K562 (cell line): ENCODE measurements around the gene IKBKG. TPM values are rescaled to one million over a fixed set of nuclear protein-coding genes. Genes with fewer than 3 reads are reported as not detected.
A peak's percentile ranks its signal among the peaks of the same experiment; 100 is the strongest.

ENCODE experiments used
- ATAC-seq: fragments of 200-7000 bp; cut with Tn5 transposase; 3 replicates; pipeline ENCODE4 v1.9.1; 2020; ENCODE audit warnings: moderate library complexity
- BruUV-seq: library from RNA; stranded (reverse); fragments of 400-500 nt; replicated peaks from 2 replicates; lab custom pipeline; 2021; lab: Mats Ljungman, UMichigan
- CTCF ChIA-PET: fragments of 300-600 bp; formaldehyde crosslinking; extraction: SDS; loops from one replicate; lab custom pipeline; 2021; ENCODE audit warnings: low intra/inter-chr PET ratio; lab: Yijun Ruan, JAX
- POLR2A ChIA-PET: fragments of 300-600, 350-650 bp; sonication (Branson Sonifier 250); formaldehyde crosslinking; extraction: SDS; loops from one replicate; lab custom pipeline; 2021; ENCODE audit warnings: antibody characterized with exemption, inconsistent platforms; lab: Yijun Ruan, JAX
- DNase-seq, 4 experiments: peaks; one replicate each; pipeline versions ENCODE4 v3.0.0 to v3.0.0-alpha.2; 2011 to 2018; ENCODE audit warnings: low spot score in 3 of 4, mixed read lengths in 3 of 4; ENCODE audit errors: extremely low read depth in 1 of 4
- FAIRE-seq: peaks from 2 replicates; lab custom pipeline; 2011; peaks lifted over from hg19 to GRCh38; lab: Jason Lieb, UNC
- H2AFZ ChIP-seq: 2 replicates; pipeline ENCODE4 v1.6.0; 2011; ENCODE audit warnings: low read depth, low read length, control low read depth, inconsistent platforms
- H3K27ac ChIP-seq: fragments of 200-600 bp; 3 replicates; pipeline ENCODE4 v1.8.0; 2011; ENCODE audit warnings: low read depth, mild to moderate bottlenecking, control low read depth, inconsistent platforms, low read length, moderate library complexity, mixed read lengths; ENCODE audit errors: extremely low read depth
- H3K27me3 ChIP-seq, 2 experiments: fragments of 300-600 bp in 1 of 2; 2 replicates in 1 of 2; 3 replicates in 1 of 2; pipeline versions ENCODE4 v1.6.0 to v1.8.0; 2011; ENCODE audit warnings: inconsistent platforms in 2 of 2, low read length in 2 of 2, mild to moderate bottlenecking in 1 of 2, mixed read lengths in 1 of 2, moderate library complexity in 1 of 2; ENCODE audit not compliant: control insufficient read depth in 2 of 2, insufficient read depth in 2 of 2
- H3K36me3 ChIP-seq: fragments of 300-600 bp; 3 replicates; pipeline ENCODE4 v1.8.0; 2011; ENCODE audit warnings: mild to moderate bottlenecking, low read length, inconsistent platforms; ENCODE audit not compliant: control insufficient read depth, insufficient read depth
- H3K4me1 ChIP-seq, 2 experiments: fragments of 200-600 bp in 1 of 2; replicated peaks in 1 of 2; 2 replicates in 1 of 2; 3 replicates in 1 of 2; pipeline versions ENCODE4 v1.5.1 to v1.8.0; 2011; ENCODE audit warnings: inconsistent platforms in 2 of 2, low read length in 2 of 2, mild to moderate bottlenecking in 1 of 2, mixed read lengths in 1 of 2, moderate library complexity in 1 of 2; ENCODE audit not compliant: control insufficient read depth in 2 of 2, insufficient read depth in 2 of 2
- H3K4me2 ChIP-seq: 2 replicates; pipeline ENCODE4 v1.6.1; 2011; ENCODE audit warnings: low read length, control low read depth, inconsistent platforms, mixed read lengths; ENCODE audit not compliant: insufficient read depth
- H3K4me3 ChIP-seq: fragments of 200-600 bp; sonication (generic), shearing (Covaris generic); 2 replicates; pipeline ENCODE4 v1.5.1; 2016; ENCODE audit warnings: control low read depth, inconsistent platforms
- H3K79me2 ChIP-seq: fragments of 200-600 bp; 3 replicates; pipeline ENCODE4 v1.8.0; 2011; ENCODE audit warnings: low read length, inconsistent platforms; ENCODE audit not compliant: control insufficient read depth, insufficient read depth
- H3K9ac ChIP-seq, 2 experiments: 2 replicates each; pipeline versions ENCODE4 v1.6.0 to v1.6.1; 2011; ENCODE audit warnings: low read depth in 2 of 2, low read length in 2 of 2, control low read depth in 1 of 2, inconsistent platforms in 1 of 2, mild to moderate bottlenecking in 1 of 2, mixed read lengths in 1 of 2; ENCODE audit not compliant: insufficient read depth in 1 of 2
- H3K9me1 ChIP-seq: one replicate; pipeline ENCODE4 v1.6.0; 2011; ENCODE audit warnings: inconsistent platforms, mild to moderate bottlenecking, low read length, moderate library complexity; ENCODE audit not compliant: control insufficient read depth, insufficient read depth
- H3K9me3 ChIP-seq: replicated peaks from 2 replicates; pipeline ENCODE4 v1.5.1; 2011; ENCODE audit warnings: low read depth, low read length, inconsistent platforms; ENCODE audit not compliant: control insufficient read depth, insufficient read depth
- H4K20me1 ChIP-seq: replicated peaks from 2 replicates; pipeline ENCODE4 v1.6.1; 2011; ENCODE audit warnings: low read length, inconsistent platforms, mixed read lengths; ENCODE audit not compliant: control insufficient read depth, insufficient read depth
- PHF20 ChIP-seq: fragments of 450-650 bp; IDR thresholded peaks from 2 replicates; pipeline ENCODE4 v1.6.1; 2018; ENCODE audit not compliant: partially characterized antibody
- POLR2G ChIP-seq: fragments of 200-400 bp; formaldehyde crosslinking; IDR thresholded peaks from 2 replicates; pipeline ENCODE4 v1.6.1; 2017; ENCODE audit warnings: low read depth, mild to moderate bottlenecking, antibody characterized with exemption, low read length, moderate library complexity
- WGBS: fragments of 100-300 bp; shearing (Covaris generic); methylation state at CpG from one replicate; pipeline ENCODE4 v1.1.6; 2016; ENCODE audit warnings: low coverage, mixed read lengths; ENCODE audit not compliant: insufficient coverage; ENCODE audit errors: missing lambda C conversion rate; 5-methylcytosine and 5-hydroxymethylcytosine counted together
- in situ Hi-C: fragments of 300-500 bp; cut with MboI; formaldehyde crosslinking; loops from 4 replicates; pipeline ENCODE4 v1.15.0; 2018; ENCODE audit warnings: inconsistent platforms, mixed read lengths
- intact Hi-C: fragments of 100-400 bp; cut with micrococcal nuclease; formaldehyde crosslinking; loops from 2 replicates; pipeline ENCODE4 v1.14.2; 2022
- polyA plus RNA-seq, 8 experiments: library from polyadenylated mRNA; depleted of rRNA in 4 of 8; stranded (reverse) in 5 of 8; unstranded in 3 of 8; fragments of >200 nt; fragmentation: Nextera tagmentation in 2 of 8; fragmentation: Illumina TruSeq in 1 of 8; extraction: Ambion mirVana in 2 of 8; extraction: Trizol in 1 of 8; gene quantifications; 2 replicates each; pipeline versions ENCODE4 v1.2.1 to v1.2.3, GENCODE V29; 2011 to 2014; ENCODE audit warnings: inconsistent platforms in 1 of 8, missing spikeins in 1 of 8
- total RNA-seq, 7 experiments: library from RNA; depleted of rRNA in 6 of 7; stranded (reverse); fragments of >200 nt in 6 of 7; fragmentation: Illumina TruSeq in 2 of 7; extraction: Trizol in 2 of 7; gene quantifications; 2 replicates each; pipeline versions ENCODE4 v1.2.1 to v1.2.3, GENCODE V29; 2011 to 2021; ENCODE audit warnings: low replicate concordance in 1 of 7
- TF ChIP-seq, protein P1 (sequence below): sonication (generic); IDR thresholded peaks from 2 replicates; pipeline ENCODE4 v1.6.1; 2016

IKBKG gene
- total and polyA plus RNA-seq, 9 of the 15 experiments (the other 6 are each of a cell fraction or from before 2014, with no cell fraction given), result 0.68 to 60.0 (median 21.9) TPM

DNA sequence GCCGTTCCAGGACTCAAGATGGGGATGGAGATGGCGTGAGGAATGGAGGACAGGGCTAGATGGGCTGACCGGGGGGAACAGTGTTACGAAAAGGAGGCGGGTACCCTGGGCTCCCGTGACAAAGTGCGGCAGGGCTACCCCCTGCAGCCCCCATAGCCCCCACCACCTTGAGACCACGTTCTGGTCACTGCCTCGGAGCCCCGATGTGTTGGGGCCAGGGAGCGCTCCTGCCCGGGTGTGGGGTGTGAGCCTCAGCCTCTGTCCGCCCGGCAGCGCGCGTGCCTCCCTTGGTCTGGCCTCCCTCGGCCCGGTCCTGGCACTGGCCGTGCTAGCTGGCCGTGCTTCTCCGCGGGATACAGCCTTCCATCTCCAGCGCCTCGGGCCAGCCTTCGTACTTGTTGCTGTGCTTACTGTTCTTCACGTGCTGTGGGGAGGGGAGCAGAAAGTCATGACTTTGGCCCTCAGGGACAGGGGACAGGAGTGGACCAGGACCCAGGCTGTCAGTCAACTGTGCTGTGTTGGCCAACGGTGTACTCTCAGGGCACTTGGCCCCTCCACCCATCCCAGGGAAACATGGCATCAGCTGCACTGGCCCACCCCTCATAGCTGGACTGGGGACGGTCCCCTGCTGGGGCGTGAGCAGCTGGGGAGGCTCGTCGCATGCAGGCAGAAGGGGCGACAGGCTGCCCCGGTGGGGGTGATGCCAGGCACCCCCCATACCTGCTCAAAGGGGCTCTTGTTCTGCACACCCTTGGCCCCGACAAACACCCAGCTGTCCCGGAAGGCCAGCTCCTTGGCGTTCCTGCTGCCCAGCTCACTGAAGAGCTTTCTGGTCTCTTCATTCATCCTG, 40.7 kb upstream of the IKBKG start:
- WGBS, result 96% methylated on average over 18 of the region's 37 CpGs
- CTCF ChIA-PET, result no interaction called here
- no peak for FAIRE-seq

More for the DNA sequence above, 40.7 kb upstream of the IKBKG start:
- ATAC-seq (no peak), DNase-seq (no peak)
- no peaks in the 10 kb centered on the region for H3K27me3 ChIP-seq
- no peaks in the 10 kb centered on the region; the same call in 1 of the 2 replicates for H4K20me1 ChIP-seq
- H3K27ac ChIP-seq, result no peak overlapping the region
- H3K4me1 ChIP-seq, result peaks cover 8 to 10% of the 10 kb centered on the region in 2 experiments; a peak in 3 of 5 replicates
- POLR2A ChIA-PET, result interaction anchor here (0.6 to 1.2 kb wide), 3 partner anchors 13 to 81 kb away, joined by 3 to 5 read pairs (median 4); no protein-coding TSS in a partner anchor
- TF ChIP-seq PHF20 (no peak), POLR2G (peak; percentile 53)
- TF ChIP-seq, protein P1, sequence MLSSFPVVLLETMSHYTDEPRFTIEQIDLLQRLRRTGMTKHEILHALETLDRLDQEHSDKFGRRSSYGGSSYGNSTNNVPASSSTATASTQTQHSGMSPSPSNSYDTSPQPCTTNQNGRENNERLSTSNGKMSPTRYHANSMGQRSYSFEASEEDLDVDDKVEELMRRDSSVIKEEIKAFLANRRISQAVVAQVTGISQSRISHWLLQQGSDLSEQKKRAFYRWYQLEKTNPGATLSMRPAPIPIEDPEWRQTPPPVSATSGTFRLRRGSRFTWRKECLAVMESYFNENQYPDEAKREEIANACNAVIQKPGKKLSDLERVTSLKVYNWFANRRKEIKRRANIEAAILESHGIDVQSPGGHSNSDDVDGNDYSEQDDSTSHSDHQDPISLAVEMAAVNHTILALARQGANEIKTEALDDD, result no peak
- intact Hi-C loops (no loop called here), in situ Hi-C loops (no loop called here)
- TSS peak; percentile 45 for BruUV-seq
- H3K36me3 ChIP-seq, result peaks cover 59% of the 10 kb centered on the region; the same call in 2 of the 3 replicates
- H3K9me3 ChIP-seq, result no peaks in the 10 kb centered on the region; the same call in 1 of the 2 replicates
- no peaks in the 10 kb centered on the region for H3K9me1 ChIP-seq
- no peak overlapping the region for H2AFZ ChIP-seq
- H3K79me2 ChIP-seq, result no peaks in the 10 kb centered on the region
- no peak overlapping the region for H3K4me2 ChIP-seq
- H3K4me3 ChIP-seq, result no peak overlapping the region
- no peak overlapping the region; a peak in 1 of 4 replicates for H3K9ac ChIP-seq
